ENCODE data around the gene TEF.

DNA sequence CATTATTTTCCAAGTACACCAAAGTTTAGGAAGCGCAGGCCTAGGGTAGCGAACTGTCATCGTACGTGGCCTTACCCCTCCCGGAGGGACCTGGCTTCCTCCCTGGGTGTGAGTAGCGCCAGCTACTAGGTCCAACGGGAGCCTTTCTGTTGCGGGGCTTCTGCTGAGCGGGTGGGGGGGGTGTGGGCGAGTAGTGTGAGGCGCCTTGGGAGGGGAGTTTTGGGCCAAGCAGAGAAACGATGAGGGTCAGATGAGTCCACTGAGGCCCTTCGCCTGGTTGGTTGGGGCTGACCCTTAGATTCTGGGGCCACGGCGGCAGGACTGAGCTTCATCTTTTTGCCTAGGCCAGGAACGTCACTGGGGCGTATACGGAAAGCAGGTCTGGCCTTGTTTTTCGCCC, 868 bp downstream of the TEF start:
- TF ChIP-seq, protein P1, sequence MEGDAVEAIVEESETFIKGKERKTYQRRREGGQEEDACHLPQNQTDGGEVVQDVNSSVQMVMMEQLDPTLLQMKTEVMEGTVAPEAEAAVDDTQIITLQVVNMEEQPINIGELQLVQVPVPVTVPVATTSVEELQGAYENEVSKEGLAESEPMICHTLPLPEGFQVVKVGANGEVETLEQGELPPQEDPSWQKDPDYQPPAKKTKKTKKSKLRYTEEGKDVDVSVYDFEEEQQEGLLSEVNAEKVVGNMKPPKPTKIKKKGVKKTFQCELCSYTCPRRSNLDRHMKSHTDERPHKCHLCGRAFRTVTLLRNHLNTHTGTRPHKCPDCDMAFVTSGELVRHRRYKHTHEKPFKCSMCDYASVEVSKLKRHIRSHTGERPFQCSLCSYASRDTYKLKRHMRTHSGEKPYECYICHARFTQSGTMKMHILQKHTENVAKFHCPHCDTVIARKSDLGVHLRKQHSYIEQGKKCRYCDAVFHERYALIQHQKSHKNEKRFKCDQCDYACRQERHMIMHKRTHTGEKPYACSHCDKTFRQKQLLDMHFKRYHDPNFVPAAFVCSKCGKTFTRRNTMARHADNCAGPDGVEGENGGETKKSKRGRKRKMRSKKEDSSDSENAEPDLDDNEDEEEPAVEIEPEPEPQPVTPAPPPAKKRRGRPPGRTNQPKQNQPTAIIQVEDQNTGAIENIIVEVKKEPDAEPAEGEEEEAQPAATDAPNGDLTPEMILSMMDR (IDR thresholded peaks at IDR 0.05), result no peak
- TF ChIP-seq POLR2A (IDR thresholded peaks at IDR 0.05) (no peak), POLR2AphosphoS5 (IDR thresholded peaks at IDR 0.05) (no peak)

All from sigmoid colon (tissue), 4 donors.